ENCODE data around the gene RERG.

Gene RERG

DNA sequence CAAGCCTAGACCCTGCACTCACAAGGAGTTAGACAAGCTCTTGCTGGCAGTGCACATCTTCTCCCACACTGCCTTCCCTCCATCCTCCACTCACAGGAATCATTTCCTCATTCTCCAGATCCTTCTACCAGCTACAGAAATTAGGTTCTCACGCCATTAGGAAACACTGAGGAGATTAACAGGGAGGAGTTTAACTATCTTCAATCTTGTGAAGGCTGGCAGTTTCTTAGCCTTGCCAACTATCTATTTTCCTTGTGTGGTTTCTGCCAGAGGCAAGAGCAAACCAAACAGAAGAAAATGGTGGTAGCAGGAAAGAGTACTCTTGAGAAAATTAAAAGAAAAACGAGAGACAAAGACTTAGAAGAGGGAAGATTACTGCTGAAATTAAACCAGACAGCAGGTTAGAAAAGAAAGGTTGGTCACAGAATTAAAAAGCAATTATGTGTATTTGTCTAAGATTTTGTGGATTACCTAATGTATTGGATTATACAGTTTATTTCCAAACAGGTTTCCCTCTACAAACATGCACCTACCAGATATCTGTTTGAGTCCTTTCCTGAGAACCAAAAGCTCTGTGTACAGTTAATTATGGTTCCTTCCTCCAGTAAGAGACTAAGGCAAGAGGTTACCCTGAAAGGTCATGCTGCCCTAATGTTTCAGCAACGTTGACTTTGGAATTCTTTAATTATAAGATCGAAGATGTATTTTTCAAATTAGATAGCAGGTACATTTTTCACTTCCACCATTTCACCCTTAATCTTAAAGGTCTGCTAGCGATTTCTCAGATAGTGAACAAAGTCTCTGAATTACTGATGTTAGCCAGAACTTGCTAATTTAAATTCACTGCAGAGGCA lies 5.0 kb downstream of the RERG start:
- no peak for DNase-seq

- no peak for DNase-seq
Observed at GRCh38 chr12:15214851-15215601, 6.2 kb downstream of the RERG start.

DNA sequence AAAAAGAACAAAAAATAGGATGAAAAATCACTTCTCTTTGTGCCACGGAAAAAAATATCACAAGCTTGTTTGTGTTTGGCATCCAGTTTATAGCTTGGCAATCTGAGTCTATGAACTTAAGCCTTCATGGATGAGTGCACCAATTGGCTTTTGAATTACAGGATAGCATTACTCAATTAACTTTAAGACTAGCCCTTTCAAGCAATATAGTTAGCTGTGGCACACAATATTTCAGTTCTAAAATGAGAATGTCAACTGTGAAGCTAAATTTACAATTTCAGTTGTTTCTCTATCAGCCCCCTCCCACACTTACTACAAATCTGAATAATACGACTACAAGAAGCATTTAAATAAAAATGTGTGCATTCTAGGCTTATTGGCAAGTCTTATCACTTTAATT lies 8.3 kb downstream of the RERG start:
- DNase-seq, result no peak

GRCh38 chr12:15209782-15210181 lies 11.4 kb downstream of the RERG start:
- no peak for DNase-seq

DNA sequence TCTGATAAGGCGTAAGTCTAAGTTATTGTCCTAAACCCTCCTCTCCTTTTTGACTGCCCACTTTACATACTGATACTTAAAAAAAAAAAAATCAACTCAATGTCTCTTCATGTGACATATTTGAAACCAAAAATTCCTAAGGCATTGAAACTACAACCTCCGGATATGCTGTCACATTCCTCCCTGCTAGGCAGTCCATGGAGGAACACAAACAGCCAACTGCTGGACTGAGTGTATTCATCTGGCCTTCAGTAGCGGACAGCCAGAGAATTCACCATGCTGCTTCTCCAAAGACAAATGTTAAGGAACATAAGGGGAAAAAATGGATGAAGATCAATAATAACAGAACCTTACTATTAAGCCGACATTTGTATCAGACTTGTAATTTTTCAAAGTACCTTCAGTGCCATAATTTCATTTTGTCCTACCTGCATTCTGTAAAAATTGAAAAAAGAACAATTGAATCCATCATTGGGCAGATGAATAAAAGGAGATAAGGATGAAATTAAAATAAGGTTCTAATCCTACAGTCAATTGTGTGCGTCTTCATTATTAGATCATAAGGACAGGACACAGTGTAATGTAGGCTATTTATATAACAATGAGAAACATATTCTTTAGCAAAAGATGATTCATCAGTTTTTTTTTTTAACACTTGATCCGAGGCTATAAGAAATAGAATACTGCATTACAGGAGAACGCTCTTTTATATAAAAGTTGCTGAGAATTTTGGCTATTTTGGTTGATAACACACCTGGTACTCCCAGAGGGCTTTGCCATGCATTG lies 12.2 kb downstream of the RERG start:
- no peak for DNase-seq

GRCh38 chr12:15208140-15208539 lies 13.1 kb downstream of the RERG start:
- no peak for DNase-seq

DNA sequence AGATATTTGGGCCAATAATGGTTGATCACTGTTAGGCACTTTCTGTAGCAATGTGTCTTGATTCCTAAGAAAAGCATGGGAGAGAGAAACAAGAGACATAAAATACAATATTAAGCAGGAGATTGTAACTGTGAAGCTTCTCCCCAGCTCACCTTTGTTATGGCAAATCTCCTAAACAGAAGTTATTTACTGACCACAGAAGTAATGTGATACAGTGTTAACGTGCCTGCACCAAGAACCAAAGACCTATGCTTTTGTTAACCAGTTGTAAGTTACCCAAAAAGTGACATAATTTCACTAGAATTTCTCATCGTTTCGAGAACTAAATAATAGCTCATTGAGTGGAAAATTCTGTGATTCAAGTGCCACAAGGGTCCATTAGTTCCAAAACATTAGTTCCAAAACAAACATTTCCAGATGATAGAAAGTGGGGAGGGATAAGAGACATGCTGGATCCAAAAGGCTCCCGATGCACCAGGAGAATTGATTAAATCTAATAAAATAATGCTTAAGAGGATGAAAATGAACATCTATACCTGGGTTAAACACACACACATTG lies 14.3 kb downstream of the RERG start:
- no peak for DNase-seq

DNA sequence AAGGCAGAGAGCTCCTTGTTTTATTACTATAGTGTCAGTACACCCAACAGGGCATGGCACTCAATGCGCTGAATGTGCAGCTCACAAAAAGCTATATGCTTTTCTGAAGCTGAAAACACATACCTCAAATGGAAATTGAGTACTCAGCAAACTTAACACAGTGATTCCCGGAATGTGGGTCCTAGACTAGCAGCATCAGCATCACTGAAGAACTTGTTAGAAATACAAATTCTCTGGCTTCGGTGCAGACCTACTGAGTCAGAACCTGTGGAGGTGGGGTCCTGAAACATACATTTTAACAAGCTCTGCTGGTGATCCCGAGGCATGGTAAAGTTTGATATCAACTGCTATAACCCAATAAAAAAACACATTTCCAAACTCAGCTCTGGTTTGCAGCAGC lies 14.9 kb downstream of the RERG start:
- DNase-seq, result no peak

DNA sequence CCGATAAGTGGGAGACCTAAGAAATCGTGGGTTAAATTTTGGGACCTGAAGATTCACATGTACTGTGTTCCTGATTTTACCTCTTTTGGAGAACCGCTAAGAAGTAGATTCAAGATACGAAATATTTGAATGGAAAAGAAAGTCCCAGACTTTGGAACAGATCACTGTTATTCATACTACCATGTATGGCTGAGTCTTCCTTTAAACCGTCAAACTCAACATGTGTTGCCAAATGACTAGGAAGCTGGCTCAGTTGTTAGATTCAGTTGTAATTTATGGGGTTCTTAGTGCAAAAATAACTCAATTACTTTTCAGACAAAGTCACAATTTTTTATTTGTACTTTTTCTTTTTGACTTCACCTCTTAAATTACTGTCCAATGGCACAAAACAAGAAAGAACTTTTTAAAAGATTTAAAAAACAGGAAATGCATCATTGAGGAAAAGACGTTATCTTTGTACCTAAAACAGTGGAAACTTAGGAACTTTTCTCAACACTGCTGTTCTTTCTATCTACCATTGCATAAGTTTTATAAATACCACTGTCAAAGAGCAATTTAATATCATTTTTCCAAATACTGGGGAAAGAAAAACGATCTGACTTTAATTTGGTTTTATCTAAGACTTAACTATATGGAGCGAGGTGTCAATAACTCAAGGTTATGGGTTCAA lies 15.7 kb downstream of the RERG start:
- DNase-seq, result no peak

GRCh38 chr12:15201456-15201855 lies 19.8 kb downstream of the RERG start:
- DNase-seq, result no peak

- no peak for DNase-seq
Observed at GRCh38 chr12:15201056-15201455, 20.2 kb downstream of the RERG start.

DNA sequence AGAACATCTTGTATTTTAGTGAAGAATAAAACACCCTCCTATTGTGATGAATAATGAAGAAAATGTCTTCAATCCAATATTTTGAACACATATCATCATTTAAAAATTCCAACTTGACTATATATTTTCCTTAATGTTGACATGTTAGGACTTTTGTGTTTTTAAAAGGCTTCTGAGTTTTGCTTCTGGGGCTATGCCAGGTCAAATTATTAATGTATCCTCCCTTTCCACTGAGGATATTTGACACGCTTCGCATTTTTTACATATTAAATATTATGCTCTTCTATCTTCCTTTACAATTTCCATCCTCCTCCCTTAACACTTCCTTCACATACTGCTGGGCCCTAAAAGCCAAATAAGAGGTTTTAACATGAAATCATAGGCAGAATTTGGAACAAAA lies 20.6 kb downstream of the RERG start:
- DNase-seq, result no peak

DNA sequence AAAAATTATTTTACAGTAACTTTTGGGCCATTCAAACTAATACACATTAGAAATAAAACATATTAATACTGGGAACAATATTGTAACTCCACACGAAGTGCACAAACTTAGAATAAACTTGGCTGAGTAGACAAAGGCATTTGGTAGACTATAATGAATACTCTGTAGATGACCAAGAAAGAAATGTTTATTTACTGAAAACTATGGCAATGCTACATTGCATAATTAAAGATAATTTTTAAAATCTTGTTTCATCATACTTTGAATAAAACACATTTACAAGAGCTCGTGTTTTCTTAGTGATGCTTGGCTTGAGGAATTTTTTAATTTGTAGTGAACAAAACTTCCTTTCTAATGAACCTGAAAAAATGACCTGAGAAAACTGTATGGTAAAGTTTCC lies 21.3 kb downstream of the RERG start:
- DNase-seq, result no peak

DNA sequence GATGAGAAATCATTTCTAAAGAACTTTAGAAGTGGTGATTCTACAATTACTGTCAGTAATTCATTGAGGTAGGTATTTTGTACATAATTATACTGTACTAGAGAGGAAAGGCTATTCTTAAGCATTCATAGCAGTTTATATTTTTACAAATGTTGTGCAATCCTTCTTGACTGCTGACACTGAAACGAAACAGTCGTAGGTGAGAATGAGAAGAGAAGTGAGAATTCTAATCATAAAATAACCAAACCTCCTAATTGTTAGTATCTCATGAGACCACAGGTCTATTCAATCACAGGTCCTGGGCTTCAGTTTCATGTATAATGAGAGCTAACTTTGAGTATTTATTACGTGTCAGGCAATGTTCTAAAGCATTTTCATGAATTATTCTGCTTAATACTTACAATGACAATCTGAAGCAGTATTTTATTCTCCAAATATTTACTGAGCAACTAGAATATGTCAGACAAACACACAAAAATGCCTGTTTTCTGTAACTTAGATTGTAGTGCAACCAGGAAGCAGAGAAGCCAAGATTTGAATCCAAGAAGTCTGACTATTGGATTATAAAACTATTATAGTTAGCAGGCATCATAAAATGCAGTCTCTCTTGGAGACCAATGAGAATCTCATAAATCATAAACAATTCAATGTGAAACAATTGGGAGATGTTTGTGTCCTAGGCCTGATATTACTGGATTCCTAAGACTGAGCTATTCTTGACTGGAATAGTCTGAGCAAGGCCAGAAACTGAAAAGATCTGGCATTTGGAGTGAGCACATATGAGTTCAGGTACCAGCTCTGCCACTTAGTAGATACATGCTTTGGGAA lies 24.3 kb downstream of the RERG start:
- no peak for DNase-seq

GRCh38 chr12:15196221-15196620 lies 25.0 kb downstream of the RERG start:
- DNase-seq, result no peak

GRCh38 chr12:15194456-15195368 lies 26.5 kb downstream of the RERG start:
- DNase-seq, result no peak

- no peak for DNase-seq
Observed at GRCh38 chr12:15193946-15194345, 27.3 kb downstream of the RERG start.

DNA sequence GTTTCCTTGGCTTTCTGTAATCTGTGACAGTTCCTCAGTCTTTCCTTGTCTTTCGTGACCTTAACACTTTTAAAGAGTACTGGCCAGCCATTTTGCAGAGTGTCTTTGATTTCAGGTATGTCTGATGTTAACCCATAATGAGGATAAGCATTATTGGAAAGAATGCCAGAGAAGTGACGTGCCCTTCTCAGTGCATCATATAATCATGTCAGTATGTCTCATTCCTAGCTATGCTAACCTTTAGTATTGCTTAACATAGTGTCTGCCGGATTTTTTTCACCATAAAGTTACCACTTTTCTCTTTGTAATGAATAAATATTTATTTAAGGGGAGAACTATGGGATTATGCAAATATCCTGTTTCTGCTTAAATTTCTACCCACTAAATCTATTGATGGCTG lies 28.5 kb downstream of the RERG start:
- no peak for DNase-seq

DNA sequence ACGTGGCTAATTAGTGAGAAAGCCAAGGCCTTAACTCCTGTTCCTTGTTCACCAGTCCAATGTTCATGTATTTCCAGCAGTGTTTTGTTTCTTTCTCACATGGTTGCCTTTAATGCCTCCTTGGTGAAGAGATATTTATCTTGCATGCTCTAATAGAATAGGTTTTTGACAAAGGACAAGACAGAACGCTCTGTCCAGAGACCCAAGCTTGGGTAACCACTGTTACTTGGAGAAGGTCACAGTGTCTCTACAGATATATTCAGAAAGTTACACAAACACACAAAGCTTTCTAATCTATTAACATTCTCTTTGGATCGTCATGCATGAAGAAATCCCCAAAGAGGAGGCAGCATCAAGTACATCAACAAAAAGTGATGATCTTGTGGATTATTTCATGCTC lies 33.1 kb downstream of the RERG start:
- DNase-seq, result no peak

- DNase-seq, result no peak
Observed at GRCh38 chr12:15186597-15186996, 34.6 kb downstream of the RERG start.

GRCh38 chr12:15184484-15184883 lies 36.7 kb downstream of the RERG start:
- DNase-seq, result no peak

All from hippocampal formation (tissue), 2 donors.